HL-60 (cell line): ENCODE data around the gene IFT22.

Experiments
- DNase-seq, 2 experiments: peaks; one replicate each; pipeline ENCODE4 v3.0.0-alpha.2; 2010 to 2020; ENCODE audit warnings: low read depth in 1 of 2, low spot score in 1 of 2
- H3K27ac ChIP-seq: fragments of 250-450 bp; sonication (Bioruptor Pico); replicated peaks from 2 replicates; pipeline ENCODE4 v1.5.1; 2020; ENCODE audit warnings: mild to moderate bottlenecking, moderate library complexity
- H3K27me3 ChIP-seq: fragments of 250-450 bp; sonication (Bioruptor Pico); 2 replicates; pipeline ENCODE4 v1.5.1; 2021; ENCODE audit warnings: mild to moderate bottlenecking, moderate library complexity; ENCODE audit not compliant: insufficient read depth, poor library complexity, severe bottlenecking
- H3K4me3 ChIP-seq: replicated peaks from 2 replicates; pipeline ENCODE4 v1.5.1; 2011; ENCODE audit warnings: mild to moderate bottlenecking, control low read depth, low read length; ENCODE audit not compliant: insufficient read depth
- CTCF ChIP-seq: IDR thresholded peaks from one replicate; pipeline ENCODE4 v1.5.1; 2011; ENCODE audit warnings: low read length, control low read depth, inconsistent platforms; ENCODE audit not compliant: insufficient read depth
- GABPA ChIP-seq: IDR thresholded peaks from 2 replicates; pipeline ENCODE4 v1.6.1; 2012; ENCODE audit warnings: low read depth
- POLR2AphosphoS5 ChIP-seq: IDR thresholded peaks from 2 replicates; pipeline ENCODE4 v1.6.1; 2012; ENCODE audit warnings: low read depth
- REST ChIP-seq: IDR thresholded peaks from 2 replicates; pipeline ENCODE4 v1.6.1; 2012; ENCODE audit warnings: low read depth; ENCODE audit not compliant: insufficient replicate concordance
- SPI1 ChIP-seq: IDR thresholded peaks from 2 replicates; pipeline ENCODE4 v1.6.1; 2012; ENCODE audit warnings: low read depth, mild to moderate bottlenecking, borderline replicate concordance

The IFT22 gene

GRCh38 chr7:101342892-101343291 lies 21.3 kb upstream of the IFT22 start:
- Histone ChIP-seq H3K4me3 (no peak overlapping the region), H3K27me3 (no peaks in the 10 kb centered on the region), H3K27ac (no peak overlapping the region)
- no peak for DNase-seq
- TF ChIP-seq CTCF = no peak
- no peak for TF ChIP-seq REST
- TF ChIP-seq GABPA = no peak
- TF ChIP-seq SPI1 = no peak
- TF ChIP-seq POLR2AphosphoS5 = no peak

GRCh38 chr7:101340379-101340778 lies 18.8 kb upstream of the IFT22 start:
- Histone ChIP-seq H3K27me3 (no peaks in the 10 kb centered on the region), H3K4me3 (no peak overlapping the region), H3K27ac (no peak overlapping the region)
- DNase-seq = no peak
- TF ChIP-seq REST (no peak), CTCF (no peak), POLR2AphosphoS5 (no peak), SPI1 (no peak), GABPA (no peak)

- Histone ChIP-seq H3K27me3 (no peaks in the 10 kb centered on the region), H3K27ac (no peak overlapping the region), H3K4me3 (no peak overlapping the region)
- peak; percentile 93 for TF ChIP-seq SPI1
- no peak for TF ChIP-seq GABPA
- TF ChIP-seq POLR2AphosphoS5 = no peak
- no peak for TF ChIP-seq CTCF
- peak in 1 of 2 experiments; percentile 51 for DNase-seq
Observed at GRCh38 chr7:101333912-101334311, 12.3 kb upstream of the IFT22 start.

GRCh38 chr7:101332026-101332425 lies 10.4 kb upstream of the IFT22 start:
- Histone ChIP-seq H3K27ac (no peak overlapping the region), H3K27me3 (no peaks in the 10 kb centered on the region), H3K4me3 (no peak overlapping the region)
- no peak for TF ChIP-seq POLR2AphosphoS5
- TF ChIP-seq REST = no peak
- no peak for TF ChIP-seq GABPA
- TF ChIP-seq CTCF = no peak
- no peak for TF ChIP-seq SPI1
- DNase-seq = no peak
